ENCODE measurements around the gene KIF12. TPM values are rescaled to one million over a fixed set of nuclear protein-coding genes. Genes with fewer than 3 reads are reported as not detected.

KIF12 gene
- polyA plus RNA-seq, 1 donor (not counting 4 experiments of a cell fraction or from before 2014, with no cell fraction given): 1.5 TPM

DNA sequence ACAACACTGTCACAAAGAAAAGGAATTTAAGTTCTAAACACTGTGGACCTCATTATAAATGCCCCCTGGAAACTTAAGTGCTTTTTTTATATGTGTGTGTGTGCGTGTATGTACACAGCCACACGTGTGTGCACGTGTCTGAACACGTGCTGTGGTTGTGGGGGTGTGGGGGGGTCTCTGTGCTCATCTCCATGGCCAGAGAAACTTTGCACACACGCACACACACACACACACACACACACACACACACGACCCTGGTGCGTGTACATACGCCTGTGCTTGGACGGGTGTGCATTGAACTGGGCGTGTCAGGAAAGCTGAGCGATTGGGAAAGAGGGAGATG lies 48.9 kb downstream of the KIF12 start:
- dilution Hi-C loops (cut with MboI; ENCODE audit: extremely low pct_ligation_motif_present, low sequenced_read_pairs): no loop called here
- Histone ChIP-seq H3K9ac (ENCODE audit: control insufficient read depth, extremely low read depth, insufficient read depth, low read length) (no peak overlapping the region), H4K20me1 (ENCODE audit: control insufficient read depth, extremely low read depth, insufficient read depth, low read length) (no peaks in the 10 kb centered on the region), H3K27ac (ENCODE audit: control insufficient read depth, insufficient read depth, low read length) (no peak overlapping the region), H3K4me1 (ENCODE audit: control insufficient read depth, extremely low read depth, insufficient read depth, low read length) (no peaks in the 10 kb centered on the region), H3K4me2 (ENCODE audit: control insufficient read depth, extremely low read depth, insufficient read depth, low read depth, low read length) (no peak overlapping the region), H3K9me1 (ENCODE audit: control insufficient read depth, extremely low read depth, insufficient read depth, low read length) (no peaks in the 10 kb centered on the region), H3K4me3 (ENCODE audit: control insufficient read depth in 2 of 3, extremely low read depth in 1 of 3, insufficient read depth in 2 of 3, low read depth in 1 of 3, low read length in 3 of 3) (no peak overlapping the region), H3K27me3 (ENCODE audit: control insufficient read depth, extremely low read depth, insufficient read depth, low read length) (no peaks in the 10 kb centered on the region), H2AFZ (ENCODE audit: control insufficient read depth, low read length) (no peak overlapping the region), H3K9me3 (ENCODE audit: control insufficient read depth, low read depth, low read length) (no peaks in the 10 kb centered on the region), H3K79me2 (ENCODE audit: control insufficient read depth, insufficient read depth, low read length) (no peaks in the 10 kb centered on the region), H3K36me3 (ENCODE audit: control insufficient read depth in 2 of 2, extremely low read depth in 1 of 2, insufficient read depth in 2 of 2, low read length in 2 of 2) (peaks cover 0 to 19% of the 10 kb centered on the region in 2 experiments)
- DNase-seq (ENCODE audit: low read depth, low spot score) (no peak), FAIRE-seq (no peak)
- TF ChIP-seq EZH2 (IDR thresholded peaks at IDR 0.05; ENCODE audit: low read length): no peak
- TF ChIP-seq, protein P1, sequence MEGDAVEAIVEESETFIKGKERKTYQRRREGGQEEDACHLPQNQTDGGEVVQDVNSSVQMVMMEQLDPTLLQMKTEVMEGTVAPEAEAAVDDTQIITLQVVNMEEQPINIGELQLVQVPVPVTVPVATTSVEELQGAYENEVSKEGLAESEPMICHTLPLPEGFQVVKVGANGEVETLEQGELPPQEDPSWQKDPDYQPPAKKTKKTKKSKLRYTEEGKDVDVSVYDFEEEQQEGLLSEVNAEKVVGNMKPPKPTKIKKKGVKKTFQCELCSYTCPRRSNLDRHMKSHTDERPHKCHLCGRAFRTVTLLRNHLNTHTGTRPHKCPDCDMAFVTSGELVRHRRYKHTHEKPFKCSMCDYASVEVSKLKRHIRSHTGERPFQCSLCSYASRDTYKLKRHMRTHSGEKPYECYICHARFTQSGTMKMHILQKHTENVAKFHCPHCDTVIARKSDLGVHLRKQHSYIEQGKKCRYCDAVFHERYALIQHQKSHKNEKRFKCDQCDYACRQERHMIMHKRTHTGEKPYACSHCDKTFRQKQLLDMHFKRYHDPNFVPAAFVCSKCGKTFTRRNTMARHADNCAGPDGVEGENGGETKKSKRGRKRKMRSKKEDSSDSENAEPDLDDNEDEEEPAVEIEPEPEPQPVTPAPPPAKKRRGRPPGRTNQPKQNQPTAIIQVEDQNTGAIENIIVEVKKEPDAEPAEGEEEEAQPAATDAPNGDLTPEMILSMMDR (optimal IDR thresholded peaks at IDR 0.05 in 1 of 3, IDR thresholded peaks at IDR 0.05 in 1 of 3, conservative IDR thresholded peaks at IDR 0.05 in 1 of 3; ENCODE audit: extremely low read depth in 1 of 3, insufficient read depth in 2 of 3, low read length in 3 of 3): no peak

DNA sequence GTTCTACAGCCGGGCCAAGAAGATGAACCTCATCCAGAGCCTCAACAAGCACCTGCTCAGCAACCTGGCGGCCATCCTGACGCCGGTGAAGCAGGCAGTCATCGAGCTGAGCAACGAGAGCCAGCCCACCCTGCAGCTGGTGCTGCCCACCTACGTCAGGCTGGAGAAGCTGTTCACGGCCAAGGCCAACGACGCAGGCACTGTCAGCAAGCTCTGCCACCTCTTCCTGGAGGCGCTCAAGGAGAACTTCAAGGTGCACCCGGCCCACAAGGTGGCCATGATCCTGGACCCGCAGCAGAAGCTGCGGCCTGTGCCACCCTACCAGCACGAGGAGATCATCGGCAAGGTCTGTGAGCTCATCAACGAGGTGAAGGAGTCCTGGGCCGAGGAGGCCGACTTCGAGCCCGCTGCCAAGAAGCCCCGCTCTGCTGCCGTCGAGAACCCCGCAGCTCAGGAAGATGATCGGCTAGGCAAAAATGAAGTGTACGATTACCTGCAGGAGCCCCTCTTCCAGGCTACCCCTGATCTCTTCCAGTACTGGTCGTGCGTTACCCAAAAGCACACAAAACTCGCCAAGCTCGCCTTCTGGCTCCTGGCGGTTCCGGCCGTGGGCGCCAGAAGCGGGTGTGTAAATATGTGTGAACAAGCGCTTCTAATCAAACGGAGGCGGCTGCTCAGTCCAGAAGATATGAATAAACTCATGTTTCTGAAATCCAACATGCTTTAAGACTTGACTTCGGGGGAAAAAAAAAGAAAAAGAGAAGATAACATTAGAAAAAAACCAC lies 49.5 kb downstream of the KIF12 start:
- no peak overlapping the region for H3K4me3 ChIP-seq (ENCODE audit: control insufficient read depth in 2 of 3, extremely low read depth in 1 of 3, insufficient read depth in 2 of 3, low read depth in 1 of 3, low read length in 3 of 3)
- H3K4me1 ChIP-seq (ENCODE audit: control insufficient read depth, extremely low read depth, insufficient read depth, low read length): no peaks in the 10 kb centered on the region
- H3K36me3 ChIP-seq (ENCODE audit: control insufficient read depth in 2 of 2, extremely low read depth in 1 of 2, insufficient read depth in 2 of 2, low read length in 2 of 2): peaks cover 0 to 19% of the 10 kb centered on the region in 2 experiments
- no peaks in the 10 kb centered on the region for H3K79me2 ChIP-seq (ENCODE audit: control insufficient read depth, insufficient read depth, low read length)
- H3K9me1 ChIP-seq (ENCODE audit: control insufficient read depth, extremely low read depth, insufficient read depth, low read length): no peaks in the 10 kb centered on the region
- H3K4me2 ChIP-seq (ENCODE audit: control insufficient read depth, extremely low read depth, insufficient read depth, low read depth, low read length): no peak overlapping the region
- H3K9me3 ChIP-seq (ENCODE audit: control insufficient read depth, low read depth, low read length): no peaks in the 10 kb centered on the region
- no peak overlapping the region for H3K9ac ChIP-seq (ENCODE audit: control insufficient read depth, extremely low read depth, insufficient read depth, low read length)
- no peak for TF ChIP-seq EZH2 (IDR thresholded peaks at IDR 0.05; ENCODE audit: low read length)
- TF ChIP-seq, protein P1 (optimal IDR thresholded peaks at IDR 0.05 in 1 of 3, IDR thresholded peaks at IDR 0.05 in 1 of 3, conservative IDR thresholded peaks at IDR 0.05 in 1 of 3; ENCODE audit: extremely low read depth in 1 of 3, insufficient read depth in 2 of 3, low read length in 3 of 3): no peak
- H2AFZ ChIP-seq (ENCODE audit: control insufficient read depth, low read length): no peak overlapping the region
- H3K27ac ChIP-seq (ENCODE audit: control insufficient read depth, insufficient read depth, low read length): no peak overlapping the region
- dilution Hi-C loops (cut with MboI; ENCODE audit: extremely low pct_ligation_motif_present, low sequenced_read_pairs): no loop called here
- no peaks in the 10 kb centered on the region for H3K27me3 ChIP-seq (ENCODE audit: control insufficient read depth, extremely low read depth, insufficient read depth, low read length)
- no peaks in the 10 kb centered on the region for H4K20me1 ChIP-seq (ENCODE audit: control insufficient read depth, extremely low read depth, insufficient read depth, low read length)
- FAIRE-seq (no peak), DNase-seq (ENCODE audit: low read depth, low spot score) (no peak)

Measured in keratinocyte (primary cell).